ENCODE data around the gene C19orf25. TPM values are rescaled to one million over a fixed set of nuclear protein-coding genes. Genes with fewer than 3 reads are reported as not detected.
A peak's percentile ranks its signal among the peaks of the same experiment; 100 is the strongest.

The C19orf25 gene
- total and polyA plus RNA-seq, 9 of the 15 experiments (the other 6 are each of a cell fraction or from before 2014, with no cell fraction given): 0.79 to 96.0 (median 36.1) TPM

- no peaks in the 10 kb centered on the region for H3K9me1 ChIP-seq (ENCODE audit: control insufficient read depth, insufficient read depth, low read length)
- peaks cover 3% of the 10 kb centered on the region for H3K9me3 ChIP-seq (replicated peaks; ENCODE audit: control insufficient read depth, insufficient read depth, low read depth, low read length)
- H3K9ac ChIP-seq (ENCODE audit: insufficient read depth in 1 of 2, low read depth in 2 of 2, low read length in 2 of 2): peak within 1 kb of the TSS; percentile 72 to 96
- no TSS peak for BruUV-seq (replicated peaks)
- H4K20me1 ChIP-seq (replicated peaks; ENCODE audit: control insufficient read depth, insufficient read depth, low read length): no peaks in the 10 kb centered on the region
- peaks cover 4% of the 10 kb centered on the region; the same call in 1 of the 3 replicates for H3K36me3 ChIP-seq (ENCODE audit: control insufficient read depth, insufficient read depth, low read length)
- peak within 1 kb of the TSS; percentile 80 for H2AFZ ChIP-seq (ENCODE audit: low read depth, low read length)
- no peaks in the 10 kb centered on the region for H3K27me3 ChIP-seq (ENCODE audit: control insufficient read depth in 2 of 2, insufficient read depth in 2 of 2, low read length in 2 of 2)
- ATAC-seq (peak; percentile 87), DNase-seq (ENCODE audit: extremely low read depth in 1 of 4, low spot score in 3 of 4) (peak; percentile 84 to 91 (median 86)), FAIRE-seq (peak; percentile 77)
- H3K27ac ChIP-seq (ENCODE audit: extremely low read depth, low read depth, low read length): peak within 1 kb of the TSS; percentile 76
- intact Hi-C loops (cut with micrococcal nuclease) (loop anchor here (2.0 to 5.0 kb wide), 2 partner anchors 34 to 56 kb away; partner anchors contain the start of gene C19orf25), in situ Hi-C loops (cut with MboI) (no loop called here)
- H3K4me1 ChIP-seq (replicated peaks in 1 of 2; ENCODE audit: control insufficient read depth in 2 of 2, insufficient read depth in 2 of 2, low read length in 2 of 2): peaks cover 4 to 53% of the 10 kb centered on the region in 2 experiments
- ChIA-PET POLR2A (interaction anchor here (1.0 kb wide), 1 partner anchor 20 kb away, joined by 3 read pairs; no protein-coding TSS in a partner anchor), CTCF (ENCODE audit: low intra/inter-chr PET ratio) (interaction anchor here (0.6 to 1.4 kb wide), 3 partner anchors 42 to 277 kb away, joined by 3 to 6 read pairs (median 3); no protein-coding TSS in a partner anchor)
- H3K79me2 ChIP-seq (ENCODE audit: control insufficient read depth, insufficient read depth, low read length): peaks cover 11% of the 10 kb centered on the region; the same call in 2 of the 3 replicates
- peak within 1 kb of the TSS; percentile 97 for H3K4me2 ChIP-seq (ENCODE audit: insufficient read depth, low read length)
- H3K4me3 ChIP-seq: peak within 1 kb of the TSS; percentile 85
- WGBS (ENCODE audit: insufficient coverage, low coverage, missing lambda C conversion rate): 1% methylated on average over 26 of the region's 78 CpGs
- peak in 2 of 3 experiments; percentile 51 to 55; a peak in 2 of 6 replicates for TF ChIP-seq CTCF (IDR thresholded peaks at IDR 0.05 in 2 of 3, conservative IDR thresholded peaks at IDR 0.05 in 1 of 3; ENCODE audit: insufficient read depth in 2 of 3, low read depth in 1 of 3, low read length in 3 of 3)
- peak; percentile 88 for TF ChIP-seq ZNF121 (CRISPR knock-in tag; conservative IDR thresholded peaks at IDR 0.05)
- no peak for TF ChIP-seq PHTF2 (CRISPR knock-in tag; IDR thresholded peaks at IDR 0.05)
- peak; percentile 65 for TF ChIP-seq ETV1 (tag; conservative IDR thresholded peaks at IDR 0.05; ENCODE audit: low read depth)
- TF ChIP-seq TOE1 (IDR thresholded peaks at IDR 0.05; ENCODE audit: borderline replicate concordance): peak; percentile 73; the same call in 1 of the 2 replicates
- no peak for TF ChIP-seq TOE1 (CRISPR knock-in tag; IDR thresholded peaks at IDR 0.05; ENCODE audit: borderline replicate concordance, low read depth)
- peak in 1 of 3 experiments; percentile 50; a peak in 2 of 6 replicates for TF ChIP-seq ZBTB11 (CRISPR knock-in tag; IDR thresholded peaks at IDR 0.05)
- TF ChIP-seq ELF1 (tag; IDR thresholded peaks at IDR 0.05): peak; percentile 63
- TF ChIP-seq ADNP (tag; IDR thresholded peaks at IDR 0.05): peak; percentile 94
- TF ChIP-seq NCOA1 (IDR thresholded peaks at IDR 0.05; ENCODE audit: low read depth): 0 out of 2 replicates have a peak, but pooled peaks have one; percentile 19
- TF ChIP-seq RCOR1 (IDR thresholded peaks at IDR 0.05; ENCODE audit: borderline replicate concordance in 1 of 2, low read depth in 2 of 2, low read length in 2 of 2): peak; percentile 60 to 88; a peak in 3 of 4 replicates
- TF ChIP-seq KLF6 (CRISPR knock-in tag; IDR thresholded peaks at IDR 0.05; ENCODE audit: borderline replicate concordance): 0 out of 2 replicates have a peak, but pooled peaks have one; percentile 21
Measured at GRCh38 chr19:1512671-1513498, 33.9 kb upstream of the C19orf25 start, which contains the start of gene ADAMTSL5. Gene ADAMTSL5 (minus strand): TSS chr19:1513019. CDS start chr19:1510943, 2,076 bp downstream.

Measured in K562 (cell line).